BLaER1 (cell line): Measurements from ENCODE around the gene HES4.
"Not testable (repeated sequence)": the region's sequence is repeated elsewhere in the genome, so short reads cannot be mapped to it uniquely, and the experiment has no call there.

Experiments
- H3K27ac ChIP-seq: shearing (Covaris generic); formaldehyde crosslinking; 2 replicates; pipeline ENCODE4 v1.8.1; 2022
- H3K27me3 ChIP-seq: shearing (Covaris generic); formaldehyde crosslinking; 2 replicates; pipeline ENCODE4 v1.8.1; 2022
- H3K36me3 ChIP-seq: shearing (Covaris generic); formaldehyde crosslinking; 2 replicates; pipeline ENCODE4 v1.8.1; 2022
- H3K4me1 ChIP-seq: shearing (Covaris generic); formaldehyde crosslinking; 2 replicates; pipeline ENCODE4 v1.8.1; 2022
- H3K4me2 ChIP-seq: shearing (Covaris generic); formaldehyde crosslinking; 2 replicates; pipeline ENCODE4 v1.8.1; 2022
- H3K4me3 ChIP-seq: shearing (Covaris generic); formaldehyde crosslinking; 2 replicates; pipeline ENCODE4 v1.8.1; 2022
- H3K9ac ChIP-seq: shearing (Covaris generic); formaldehyde crosslinking; 2 replicates; pipeline ENCODE4 v1.8.1; 2022
- H3K9me3 ChIP-seq: shearing (Covaris generic); formaldehyde crosslinking; 2 replicates; pipeline ENCODE4 v1.8.1; 2022
- H4K20me1 ChIP-seq: shearing (Covaris generic); formaldehyde crosslinking; 2 replicates; pipeline ENCODE4 v1.8.1; 2022
- Cebpa-rat ChIP-seq: shearing (Covaris generic); IDR thresholded peaks from 2 replicates; pipeline ENCODE4 v1.8.1; 2022

HES4 gene

DNA sequence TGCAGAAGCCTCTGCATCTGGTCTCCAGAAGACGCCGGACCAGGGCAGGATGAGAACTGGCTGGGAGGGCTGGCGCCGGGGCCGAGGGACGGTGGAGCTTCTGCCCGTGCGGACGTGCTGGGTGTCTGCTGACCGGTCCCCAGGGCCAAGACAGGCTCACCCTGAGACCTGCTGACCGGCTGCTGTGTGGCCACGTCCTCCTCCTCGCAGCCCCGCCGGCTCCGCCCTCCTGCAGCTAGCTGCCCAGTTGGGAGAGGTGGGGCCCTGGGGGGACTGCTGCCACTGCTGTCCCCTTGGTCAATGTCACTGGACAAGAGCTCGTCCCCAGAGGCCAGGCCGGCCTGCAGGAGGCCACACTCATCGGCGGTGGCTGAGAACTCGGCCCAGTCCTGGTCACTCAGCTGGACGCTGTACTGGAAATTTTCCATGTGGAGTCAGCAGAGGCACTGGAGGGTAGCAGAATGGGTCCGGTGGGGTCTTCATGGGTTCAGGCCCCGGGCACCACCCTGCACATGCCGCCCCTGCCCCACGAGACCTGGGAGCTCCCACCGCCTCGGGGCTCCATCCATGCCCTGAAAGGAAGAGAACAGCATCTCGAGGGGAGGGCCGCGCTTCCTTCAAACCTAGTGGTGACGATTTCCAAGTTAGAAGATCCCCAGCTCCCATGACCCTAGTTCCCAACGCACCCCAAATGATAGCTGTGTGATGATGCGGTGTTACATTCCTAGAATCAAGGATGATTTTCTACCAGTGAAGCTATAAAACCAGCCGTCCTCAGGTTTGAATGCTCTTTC lies 19.1 kb downstream of the HES4 start:
- Histone ChIP-seq H3K36me3 (no peaks in the 10 kb centered on the region), H3K27ac (no peak overlapping the region), H3K27me3 (peaks cover 36% of the 10 kb centered on the region), H3K9me3 (no peaks in the 10 kb centered on the region), H3K4me2 (no peak overlapping the region), H4K20me1 (no peaks in the 10 kb centered on the region), H3K4me3 (no peak overlapping the region), H3K4me1 (peaks cover 19% of the 10 kb centered on the region), H3K9ac (no peak overlapping the region)
- TF ChIP-seq Cebpa-rat = no peak

DNA sequence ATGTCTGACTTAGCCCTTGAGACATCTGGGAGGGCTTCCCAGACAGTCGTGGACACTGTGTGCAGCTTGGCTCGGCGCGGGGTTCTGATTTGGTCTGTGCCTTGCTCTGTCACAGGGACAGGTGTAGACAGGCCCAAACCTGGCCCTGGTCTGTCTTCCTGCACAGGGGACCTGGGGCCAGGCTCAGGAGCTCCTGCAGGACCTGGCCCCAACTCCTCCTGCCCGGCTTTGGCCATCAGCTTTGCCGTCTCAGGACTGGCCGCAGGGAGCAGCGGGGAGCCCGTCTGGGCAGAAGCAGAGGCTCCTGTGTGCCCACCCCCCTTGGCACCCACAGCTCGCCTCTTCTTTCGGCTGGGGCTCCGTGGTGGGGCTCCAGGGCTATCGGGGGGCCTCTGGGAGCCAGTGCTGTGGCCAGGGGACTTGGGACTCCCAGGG lies 19.7 kb downstream of the HES4 start:
- Histone ChIP-seq H3K27ac (no peak overlapping the region), H3K4me1 (peaks cover 26% of the 10 kb centered on the region), H3K4me3 (no peak overlapping the region), H4K20me1 (no peaks in the 10 kb centered on the region), H3K4me2 (no peak overlapping the region), H3K9ac (no peak overlapping the region), H3K27me3 (peaks cover 36% of the 10 kb centered on the region), H3K36me3 (no peaks in the 10 kb centered on the region), H3K9me3 (no peaks in the 10 kb centered on the region)
- no peak for TF ChIP-seq Cebpa-rat

DNA sequence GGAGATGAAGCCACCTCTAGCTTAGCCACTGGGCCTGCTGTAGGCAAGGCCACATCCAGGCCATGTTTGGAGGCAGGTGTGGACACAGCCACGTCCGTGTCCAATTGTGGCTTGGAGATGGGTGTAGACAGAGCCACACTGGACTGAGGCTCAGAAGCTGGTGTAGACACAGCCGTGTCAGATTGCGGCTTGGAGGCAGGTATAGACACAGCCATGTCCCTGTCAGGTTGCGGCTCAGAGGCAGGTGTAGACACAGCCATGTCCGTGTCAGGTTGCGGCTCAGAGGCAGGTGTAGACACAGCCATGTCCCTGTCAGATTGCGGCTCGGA lies 20.2 kb downstream of the HES4 start:
- H3K36me3 ChIP-seq = no peaks in the 10 kb centered on the region
- no peaks in the 10 kb centered on the region for H3K9me3 ChIP-seq
- peaks cover 34% of the 10 kb centered on the region for H3K27me3 ChIP-seq
- no peak for TF ChIP-seq Cebpa-rat
- no peak overlapping the region for H3K4me3 ChIP-seq
- H3K4me2 ChIP-seq = no peak overlapping the region
- peaks cover 26% of the 10 kb centered on the region for H3K4me1 ChIP-seq
- H3K27ac ChIP-seq = no peak overlapping the region
- H3K9ac ChIP-seq = no peak overlapping the region
- no peaks in the 10 kb centered on the region for H4K20me1 ChIP-seq

- Histone ChIP-seq H3K9me3 (no peaks in the 10 kb centered on the region), H4K20me1 (no peaks in the 10 kb centered on the region), H3K4me1 (peaks cover 26% of the 10 kb centered on the region), H3K4me3 (no peak overlapping the region), H3K4me2 (no peak overlapping the region), H3K27me3 (peaks cover 37% of the 10 kb centered on the region), H3K9ac (no peak overlapping the region), H3K27ac (no peak overlapping the region), H3K36me3 (no peaks in the 10 kb centered on the region)
- TF ChIP-seq Cebpa-rat = no peak
These were observed 20.8 kb downstream of the HES4 start for GRCh38 chr1:978835-979743.

- Histone ChIP-seq H3K9ac (no peak overlapping the region), H3K36me3 (no peaks in the 10 kb centered on the region), H3K4me2 (no peak overlapping the region), H3K27ac (no peak overlapping the region), H3K27me3 (peaks cover 38% of the 10 kb centered on the region), H4K20me1 (no peaks in the 10 kb centered on the region), H3K4me1 (peaks cover 26% of the 10 kb centered on the region), H3K9me3 (no peaks in the 10 kb centered on the region), H3K4me3 (no peak overlapping the region)
- no peak for TF ChIP-seq Cebpa-rat
These were observed 21.6 kb downstream of the HES4 start for GRCh38 chr1:978069-978834.

DNA sequence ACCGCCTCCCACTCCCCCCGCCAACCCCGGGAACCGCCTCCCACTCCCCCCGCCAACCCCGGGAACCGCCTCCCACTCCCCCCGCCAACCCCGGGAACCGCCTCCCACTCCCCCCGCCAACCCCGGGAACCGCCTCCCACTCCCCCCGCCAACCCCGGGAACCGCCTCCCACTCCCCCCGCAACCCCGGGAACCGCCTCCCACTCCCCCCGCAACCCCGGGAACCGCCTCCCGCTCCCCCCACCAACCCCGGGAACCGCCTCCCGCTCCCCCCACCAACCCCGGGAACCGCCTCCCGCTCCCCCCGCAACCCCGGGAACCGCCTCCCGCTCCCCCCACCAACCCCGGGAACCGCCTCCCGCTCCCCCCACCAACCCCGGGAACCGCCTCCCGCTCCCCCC lies 23.1 kb downstream of the HES4 start:
- not testable (repeated sequence) for H3K4me2 ChIP-seq, H3K27ac ChIP-seq, H3K36me3 ChIP-seq, H3K4me3 ChIP-seq, H4K20me1 ChIP-seq, H3K9ac ChIP-seq, H3K9me3 ChIP-seq
- peaks cover 42% of the 10 kb centered on the region for H3K27me3 ChIP-seq
- H3K4me1 ChIP-seq = peaks cover 19% of the 10 kb centered on the region

DNA sequence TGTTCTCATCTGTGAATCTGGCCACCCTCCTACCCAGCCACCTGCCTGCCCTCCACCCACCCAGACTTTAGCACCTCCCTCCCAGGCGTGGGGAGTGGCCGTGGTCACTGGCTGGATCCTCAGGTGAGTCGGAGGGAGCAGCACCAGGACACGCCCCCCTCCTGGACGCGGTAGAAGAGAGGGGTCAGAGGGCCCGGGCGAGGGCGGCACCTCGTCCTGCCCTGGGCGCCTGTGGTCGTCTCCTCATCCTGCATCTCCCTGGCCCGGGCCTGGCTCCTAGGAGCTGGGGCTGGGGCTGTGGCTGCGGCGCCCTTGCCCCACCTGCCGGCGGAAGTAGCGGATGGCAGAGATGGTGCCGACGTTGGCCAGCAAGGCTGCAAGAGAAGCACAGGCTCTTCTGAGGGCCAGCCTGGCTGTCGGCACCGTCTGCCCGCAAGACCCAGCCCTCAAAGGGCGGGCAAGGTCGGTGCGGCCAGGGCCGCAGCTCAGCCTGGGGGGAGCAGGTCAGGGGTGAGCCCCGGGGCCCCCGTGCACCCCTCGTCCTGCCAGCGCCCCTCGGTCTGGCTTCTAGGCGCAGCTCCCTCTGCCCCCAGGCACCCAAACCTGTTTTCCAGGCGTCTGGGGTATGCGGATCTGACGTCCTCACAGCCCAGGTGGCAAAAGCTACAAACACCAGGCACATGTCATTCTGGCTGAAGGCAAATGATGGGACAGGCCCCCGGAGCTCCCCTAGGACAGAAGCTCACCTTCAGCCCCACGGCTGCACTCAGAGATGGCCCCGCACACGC lies 23.8 kb downstream of the HES4 start:
- Histone ChIP-seq H3K27me3 (peaks cover 44% of the 10 kb centered on the region), H3K4me1 (peaks cover 14% of the 10 kb centered on the region), H3K9ac (no peak overlapping the region), H3K4me2 (peak overlapping the region; percentile 70), H3K9me3 (no peaks in the 10 kb centered on the region), H3K4me3 (no peak overlapping the region), H3K36me3 (no peaks in the 10 kb centered on the region), H4K20me1 (no peaks in the 10 kb centered on the region), H3K27ac (no peak overlapping the region)
- no peak for TF ChIP-seq Cebpa-rat

GRCh38 chr1:975365-975764 lies 24.5 kb downstream of the HES4 start:
- H3K4me2 ChIP-seq = peak overlapping the region; percentile 70
- no peaks in the 10 kb centered on the region for H3K9me3 ChIP-seq
- no peaks in the 10 kb centered on the region for H3K36me3 ChIP-seq
- H4K20me1 ChIP-seq = no peaks in the 10 kb centered on the region
- no peak for TF ChIP-seq Cebpa-rat
- H3K27ac ChIP-seq = no peak overlapping the region
- H3K4me1 ChIP-seq = peaks cover 14% of the 10 kb centered on the region
- H3K4me3 ChIP-seq = no peak overlapping the region
- H3K9ac ChIP-seq = no peak overlapping the region
- peaks cover 51% of the 10 kb centered on the region for H3K27me3 ChIP-seq

- H3K4me2 ChIP-seq = peak overlapping the region; percentile 70
- H3K4me3 ChIP-seq = no peak overlapping the region
- no peaks in the 10 kb centered on the region for H3K9me3 ChIP-seq
- TF ChIP-seq Cebpa-rat = no peak
- H3K27ac ChIP-seq = no peak overlapping the region
- peaks cover 55% of the 10 kb centered on the region for H3K27me3 ChIP-seq
- no peak overlapping the region for H3K9ac ChIP-seq
- H3K36me3 ChIP-seq = no peaks in the 10 kb centered on the region
- peaks cover 14% of the 10 kb centered on the region for H3K4me1 ChIP-seq
- H4K20me1 ChIP-seq = no peaks in the 10 kb centered on the region
These were observed 25.1 kb downstream of the HES4 start for GRCh38 chr1:974687-975328.
